Measurements from ENCODE around the gene PDE3A. TPM values are rescaled to one million over a fixed set of nuclear protein-coding genes. Genes with fewer than 3 reads are reported as not detected.

Gene PDE3A
- total RNA-seq, 1 donor from 2014 or later: under 0.01 TPM

GRCh38 chr12:20361416-20361815, 6.9 kb upstream of the PDE3A start:
- DNase-seq (ENCODE audit: low read depth) (no peak), FAIRE-seq (no peak)
- TF ChIP-seq CTCF (IDR thresholded peaks at IDR 0.05; ENCODE audit: insufficient read depth, low read length, severe bottlenecking): no peak
- no peaks in the 10 kb centered on the region for H3K36me3 ChIP-seq (ENCODE audit: control insufficient read depth, insufficient read depth, low read length)
- H3K27me3 ChIP-seq (ENCODE audit: control insufficient read depth, insufficient read depth, low read length): no peaks in the 10 kb centered on the region
- H3K4me3 ChIP-seq (ENCODE audit: low read depth, low read length): no peak overlapping the region

- Histone ChIP-seq H3K36me3 (ENCODE audit: control insufficient read depth, insufficient read depth, low read length) (no peaks in the 10 kb centered on the region), H3K27me3 (ENCODE audit: control insufficient read depth, insufficient read depth, low read length) (peaks cover 2% of the 10 kb centered on the region), H3K4me3 (ENCODE audit: low read depth, low read length) (no peak overlapping the region)
- TF ChIP-seq CTCF (IDR thresholded peaks at IDR 0.05; ENCODE audit: insufficient read depth, low read length, severe bottlenecking): no peak
- DNase-seq (ENCODE audit: low read depth) (peak; percentile 22), FAIRE-seq (peak; percentile 23)
Observed at GRCh38 chr12:20364501-20364900, 3.8 kb upstream of the PDE3A start.

- FAIRE-seq: no peak
- TF ChIP-seq CTCF (IDR thresholded peaks at IDR 0.05; ENCODE audit: insufficient read depth, low read length, severe bottlenecking): no peak
- no peaks in the 10 kb centered on the region for H3K36me3 ChIP-seq (ENCODE audit: control insufficient read depth, insufficient read depth, low read length)
Observed at GRCh38 chr12:20366776-20367409, 1.4 kb upstream of the PDE3A start.

GRCh38 chr12:20367583-20368113, 689 bp upstream of the PDE3A start:
- no peak for DNase-seq (ENCODE audit: low read depth)
- TF ChIP-seq CTCF (IDR thresholded peaks at IDR 0.05; ENCODE audit: insufficient read depth, low read length, severe bottlenecking): no peak
- H3K4me3 ChIP-seq (ENCODE audit: low read depth, low read length): no peak overlapping the region
- no peak for FAIRE-seq
- H3K27me3 ChIP-seq (ENCODE audit: control insufficient read depth, insufficient read depth, low read length): peaks cover 10% of the 10 kb centered on the region
- H3K36me3 ChIP-seq (ENCODE audit: control insufficient read depth, insufficient read depth, low read length): no peaks in the 10 kb centered on the region

More at GRCh38 chr12:20366776-20367409, 1.4 kb upstream of the PDE3A start:
- DNase-seq (ENCODE audit: low read depth): no peak
- Histone ChIP-seq H3K4me3 (ENCODE audit: low read depth, low read length) (no peak overlapping the region), H3K27me3 (ENCODE audit: control insufficient read depth, insufficient read depth, low read length) (peaks cover 9% of the 10 kb centered on the region)

- peak; percentile 5 for DNase-seq (ENCODE audit: low read depth)
- peaks cover 12% of the 10 kb centered on the region for H3K27me3 ChIP-seq (ENCODE audit: control insufficient read depth, insufficient read depth, low read length)
- H3K36me3 ChIP-seq (ENCODE audit: control insufficient read depth, insufficient read depth, low read length): no peaks in the 10 kb centered on the region
- H3K4me3 ChIP-seq (ENCODE audit: low read depth, low read length): peak overlapping the region; percentile 23
- no peak for FAIRE-seq
- no peak for TF ChIP-seq CTCF (IDR thresholded peaks at IDR 0.05; ENCODE audit: insufficient read depth, low read length, severe bottlenecking)
Observed at GRCh38 chr12:20368651-20369304, 441 bp downstream of the PDE3A start.

Measured in bronchial epithelial cell (primary cell).